Adipocyte (in vitro differentiated cells): ENCODE data around the gene NSUN7.
"Not testable (repeated sequence)": the region's sequence is repeated elsewhere in the genome, so short reads cannot be mapped to it uniquely, and the experiment has no call there.

Experiments used
- DNase-seq: peaks from one replicate; pipeline ENCODE4 v3.0.0-alpha.2; 2015; ENCODE audit warnings: low read depth
- H3K27me3 ChIP-seq: replicated peaks from 2 replicates; pipeline ENCODE4 v1.7.0; 2013; ENCODE audit warnings: mild to moderate bottlenecking, low read length, moderate library complexity; ENCODE audit not compliant: control insufficient read depth, insufficient read depth
- H3K36me3 ChIP-seq: 2 replicates; pipeline ENCODE4 v1.7.0; 2013; ENCODE audit warnings: low read length, mild to moderate bottlenecking, moderate library complexity; ENCODE audit not compliant: control insufficient read depth, insufficient read depth, severe bottlenecking
- H3K4me1 ChIP-seq: 2 replicates; pipeline ENCODE4 v1.7.0; 2013; ENCODE audit warnings: mild to moderate bottlenecking, low read length, moderate library complexity; ENCODE audit not compliant: control insufficient read depth, insufficient read depth
- H3K4me3 ChIP-seq: 2 replicates; pipeline ENCODE4 v1.7.0; 2013; ENCODE audit warnings: mild to moderate bottlenecking, low read length, moderate library complexity
- H3K9ac ChIP-seq: 2 replicates; pipeline ENCODE4 v1.7.0; 2013; ENCODE audit warnings: mild to moderate bottlenecking, low read length, moderate library complexity
- H3K9me3 ChIP-seq: 2 replicates; pipeline ENCODE4 v1.7.0; 2013; ENCODE audit warnings: mild to moderate bottlenecking, low read length, moderate library complexity; ENCODE audit not compliant: control insufficient read depth

Gene NSUN7

DNA sequence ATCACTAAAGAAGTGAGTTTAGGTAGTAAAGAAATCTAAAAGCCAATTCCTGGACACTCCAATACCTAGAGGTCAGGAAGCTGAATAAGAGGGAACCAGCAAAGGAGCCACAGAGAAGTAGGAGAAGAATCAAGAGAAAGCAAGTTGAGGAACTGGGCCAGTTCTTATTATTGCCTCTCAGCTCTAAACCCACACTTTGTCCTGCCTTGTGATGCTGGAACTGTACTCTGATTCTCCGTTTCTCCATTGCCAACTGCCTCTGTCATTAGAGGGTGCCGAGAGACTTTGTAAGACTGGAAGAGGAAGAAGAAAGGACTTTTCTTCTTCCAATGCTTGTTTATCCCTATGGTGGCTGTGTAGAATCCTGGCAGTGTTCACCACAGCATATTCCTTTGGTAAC lies 38.6 kb downstream of the NSUN7 start:
- no peak for DNase-seq
- H3K27me3 ChIP-seq = peaks cover 7% of the 10 kb centered on the region
- H3K9ac ChIP-seq = no peak overlapping the region
- no peaks in the 10 kb centered on the region for H3K4me1 ChIP-seq
- no peaks in the 10 kb centered on the region for H3K9me3 ChIP-seq
- H3K36me3 ChIP-seq = no peaks in the 10 kb centered on the region
- no peak overlapping the region for H3K4me3 ChIP-seq

DNA sequence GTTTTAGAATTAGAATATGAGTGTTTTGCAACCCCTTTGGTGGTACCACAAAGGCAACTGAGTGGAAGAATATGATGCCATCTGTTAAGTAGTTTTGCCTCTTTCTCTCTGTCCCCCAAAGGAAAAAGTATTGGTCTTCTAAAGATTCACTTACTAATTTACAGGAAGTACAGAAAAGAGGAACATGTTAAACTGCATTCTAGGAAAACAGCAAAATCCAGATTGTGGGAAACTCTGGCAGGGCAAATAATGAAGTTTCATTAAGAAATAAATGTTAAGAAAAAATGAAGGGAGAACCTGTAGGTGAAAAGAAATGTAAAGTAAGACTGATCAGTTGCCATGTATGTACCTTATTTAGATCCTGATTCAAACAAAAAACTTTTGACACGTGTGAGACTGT lies 39.3 kb downstream of the NSUN7 start:
- Histone ChIP-seq H3K27me3 (peaks cover 7% of the 10 kb centered on the region), H3K4me3 (no peak overlapping the region), H3K9ac (no peak overlapping the region), H3K4me1 (no peaks in the 10 kb centered on the region), H3K36me3 (no peaks in the 10 kb centered on the region), H3K9me3 (no peaks in the 10 kb centered on the region)
- DNase-seq = no peak

DNA sequence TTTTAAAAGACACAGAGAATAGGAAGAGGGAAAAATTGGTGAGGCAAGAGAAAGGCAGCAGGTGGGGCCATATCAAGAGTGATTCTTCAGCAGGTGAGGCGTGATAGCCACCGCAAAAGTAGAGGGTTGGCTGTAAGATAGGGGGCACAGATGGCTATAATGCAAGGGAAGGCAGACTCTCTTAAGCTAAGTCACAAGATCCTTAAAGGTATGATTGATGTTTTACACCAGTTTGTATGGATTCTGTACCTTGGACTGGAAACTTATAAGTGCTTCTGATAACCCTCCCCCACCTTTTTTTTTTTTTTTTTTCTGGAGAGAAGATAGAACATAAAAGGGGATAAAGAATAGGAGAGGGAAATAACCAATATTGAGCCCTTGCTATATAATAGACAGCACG lies 40.0 kb downstream of the NSUN7 start:
- DNase-seq = no peak
- no peak overlapping the region for H3K9ac ChIP-seq
- no peaks in the 10 kb centered on the region for H3K4me1 ChIP-seq
- no peak overlapping the region for H3K4me3 ChIP-seq
- H3K27me3 ChIP-seq = peaks cover 7% of the 10 kb centered on the region
- H3K36me3 ChIP-seq = no peaks in the 10 kb centered on the region
- H3K9me3 ChIP-seq = no peaks in the 10 kb centered on the region

DNA sequence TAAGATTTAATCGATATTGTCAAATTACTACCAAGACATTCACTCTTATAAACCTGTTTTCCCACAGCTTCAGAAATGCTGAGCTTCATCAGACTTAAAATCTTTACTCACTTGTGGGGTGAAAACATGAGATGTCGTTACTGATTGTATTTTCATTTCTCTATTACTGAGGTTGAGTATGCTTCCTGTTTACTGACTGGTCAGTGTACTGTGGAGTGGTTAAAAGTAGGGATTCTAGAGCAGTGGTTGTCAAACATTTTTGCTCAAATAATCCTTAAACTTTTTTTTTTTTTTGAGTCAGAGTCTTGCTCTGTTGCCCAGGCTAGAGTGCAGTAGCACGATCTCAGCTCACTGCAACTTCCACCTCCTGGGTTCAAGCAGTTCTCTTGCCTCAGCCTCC lies 50.3 kb downstream of the NSUN7 start:
- H3K9ac ChIP-seq = no peak overlapping the region
- H3K36me3 ChIP-seq = no peaks in the 10 kb centered on the region
- no peak for DNase-seq
- no peak overlapping the region for H3K4me3 ChIP-seq
- no peaks in the 10 kb centered on the region for H3K9me3 ChIP-seq
- no peaks in the 10 kb centered on the region for H3K4me1 ChIP-seq
- H3K27me3 ChIP-seq = no peaks in the 10 kb centered on the region

DNA sequence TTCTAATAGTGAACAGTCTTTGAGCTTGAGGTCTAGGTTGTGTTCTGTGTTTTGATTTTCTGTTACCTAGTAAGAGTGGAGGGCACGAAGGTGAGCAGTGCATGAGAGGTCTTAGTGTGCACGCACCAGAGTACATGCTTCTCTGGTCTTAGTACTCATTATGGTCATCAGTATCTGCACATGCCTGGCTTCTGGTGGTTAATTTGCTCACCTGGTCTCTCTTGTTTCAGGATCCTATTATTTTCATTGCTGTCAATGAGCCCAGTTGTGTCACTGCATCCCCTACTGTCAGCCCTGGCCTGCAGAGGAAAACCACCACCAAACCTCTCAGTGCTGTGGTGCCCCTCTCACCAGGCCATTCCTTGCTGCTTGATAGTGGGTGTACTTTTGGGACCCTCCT lies 54.8 kb downstream of the NSUN7 start:
- H3K27me3 ChIP-seq = no peaks in the 10 kb centered on the region
- no peak overlapping the region for H3K4me3 ChIP-seq
- H3K9me3 ChIP-seq = no peaks in the 10 kb centered on the region
- H3K36me3 ChIP-seq = no peaks in the 10 kb centered on the region
- H3K9ac ChIP-seq = no peak overlapping the region
- H3K4me1 ChIP-seq = no peaks in the 10 kb centered on the region
- DNase-seq = no peak

DNA sequence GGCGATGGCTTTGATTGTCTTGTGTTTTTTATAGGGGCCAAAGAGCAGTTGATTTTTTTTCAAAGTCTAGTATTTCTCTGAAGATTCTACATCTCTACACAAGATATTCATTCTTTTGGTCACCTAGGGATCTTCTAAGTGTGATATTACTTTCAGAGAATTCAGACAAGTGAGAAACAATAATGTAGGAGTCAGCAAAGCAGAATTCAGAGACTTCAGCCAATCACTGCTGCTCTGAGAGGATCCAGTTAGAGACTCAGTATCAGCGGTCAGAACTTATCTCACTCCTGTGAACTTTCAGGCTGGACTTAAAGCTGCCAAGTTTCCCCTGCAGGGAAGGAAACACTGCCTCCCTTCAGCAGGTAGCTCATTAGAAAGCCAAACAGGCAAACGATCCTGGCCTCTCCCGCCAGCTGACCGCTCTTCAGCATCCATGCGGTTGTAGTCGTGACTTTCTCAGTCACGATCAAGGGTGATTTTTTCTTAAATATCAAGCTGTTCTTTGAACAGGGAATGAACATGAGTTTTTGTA lies 59.2 kb downstream of the NSUN7 start:
- H3K36me3 ChIP-seq = peaks cover 11% of the 10 kb centered on the region
- H3K9ac ChIP-seq = no peak overlapping the region
- no peak for DNase-seq
- no peaks in the 10 kb centered on the region for H3K9me3 ChIP-seq
- no peaks in the 10 kb centered on the region for H3K27me3 ChIP-seq
- H3K4me3 ChIP-seq = no peak overlapping the region
- H3K4me1 ChIP-seq = peaks cover 9% of the 10 kb centered on the region

DNA sequence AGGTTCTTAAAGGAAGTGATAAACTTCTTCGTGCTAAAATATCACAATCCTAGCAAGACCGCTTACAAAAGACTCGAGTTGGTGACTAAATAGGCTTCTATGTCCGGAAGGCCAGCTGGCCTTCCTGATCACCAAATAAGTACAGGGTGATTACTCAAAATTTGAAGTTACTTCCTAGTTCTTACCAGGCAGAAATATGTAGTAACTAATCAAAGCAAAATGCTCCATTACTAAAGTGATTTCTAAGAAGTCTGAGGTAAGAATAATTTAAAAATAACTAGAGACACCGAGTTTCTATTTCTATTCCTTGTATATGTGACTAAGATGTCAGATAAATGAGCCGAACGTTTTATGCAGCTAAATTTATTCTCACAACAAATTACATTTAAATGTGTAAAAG lies 62.2 kb downstream of the NSUN7 start:
- Histone ChIP-seq H3K27me3 (no peaks in the 10 kb centered on the region), H3K4me3 (no peak overlapping the region), H3K36me3 (peaks cover 33% of the 10 kb centered on the region), H3K9me3 (no peaks in the 10 kb centered on the region), H3K9ac (no peak overlapping the region), H3K4me1 (peaks cover 9% of the 10 kb centered on the region)
- peak; percentile 2 for DNase-seq

DNA sequence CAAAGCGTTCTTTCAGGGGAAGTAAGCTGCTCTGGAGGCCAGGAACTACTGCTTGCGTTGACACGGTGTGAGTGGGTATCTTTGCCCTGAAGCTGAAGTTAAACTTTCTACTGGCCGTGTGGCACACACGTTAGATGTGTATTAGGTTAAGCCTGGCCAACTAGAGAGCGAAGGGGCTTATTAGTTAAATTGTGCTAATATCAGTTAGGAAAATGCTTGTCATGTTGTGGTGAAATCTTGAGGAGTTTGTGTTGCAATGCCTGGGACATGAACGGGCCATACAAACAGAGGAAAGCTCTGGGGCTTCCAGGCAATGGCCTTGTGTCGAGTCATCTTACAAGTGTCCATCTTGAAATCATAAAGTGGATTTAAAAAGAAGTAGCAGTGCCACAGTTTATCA lies 62.6 kb downstream of the NSUN7 start:
- Histone ChIP-seq H3K27me3 (no peaks in the 10 kb centered on the region), H3K36me3 (peaks cover 33% of the 10 kb centered on the region), H3K9ac (no peak overlapping the region), H3K9me3 (no peaks in the 10 kb centered on the region), H3K4me1 (peaks cover 9% of the 10 kb centered on the region), H3K4me3 (no peak overlapping the region)
- DNase-seq = peak; percentile 3

DNA sequence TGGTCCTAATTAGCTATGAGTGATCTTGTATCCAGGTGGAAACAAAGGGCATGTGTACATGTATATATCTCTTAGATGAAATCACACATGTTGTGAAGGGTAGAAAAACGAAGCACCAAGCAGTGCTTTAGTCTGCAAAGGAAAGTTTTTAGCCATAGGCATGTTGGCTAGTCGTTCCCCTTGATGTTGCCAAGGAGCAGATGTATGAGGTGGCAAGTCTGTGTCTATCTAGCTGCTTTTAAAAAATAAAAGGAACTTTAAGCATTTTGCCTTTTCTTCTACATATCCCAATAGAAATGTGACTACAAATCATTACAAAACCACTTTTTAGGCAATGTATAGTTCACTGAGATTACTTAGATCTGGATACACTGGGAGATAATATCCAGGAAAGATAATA lies 63.1 kb downstream of the NSUN7 start:
- no peak for DNase-seq
- no peaks in the 10 kb centered on the region for H3K9me3 ChIP-seq
- H3K27me3 ChIP-seq = no peaks in the 10 kb centered on the region
- H3K4me3 ChIP-seq = no peak overlapping the region
- H3K4me1 ChIP-seq = peaks cover 9% of the 10 kb centered on the region
- peaks cover 33% of the 10 kb centered on the region for H3K36me3 ChIP-seq
- no peak overlapping the region for H3K9ac ChIP-seq

DNA sequence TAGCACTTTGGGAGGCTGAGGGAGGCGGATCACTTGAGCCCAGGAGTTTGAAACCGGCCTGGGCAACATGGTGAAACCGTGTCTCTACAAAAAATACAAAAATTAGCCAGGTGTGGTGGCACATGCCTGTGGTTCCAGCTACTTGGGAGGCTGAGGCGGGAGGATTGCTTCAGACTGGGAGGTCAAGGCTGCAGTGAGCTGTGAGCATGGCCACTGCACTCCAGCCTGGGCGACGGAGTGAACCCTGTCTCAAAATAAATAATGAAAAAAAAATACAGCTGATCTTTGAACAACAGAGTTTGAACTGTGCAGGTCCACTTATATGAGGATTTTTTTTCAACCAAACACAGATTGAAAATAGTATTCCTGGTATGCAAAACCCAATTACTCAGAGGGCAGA lies 67.4 kb downstream of the NSUN7 start:
- H3K4me1 ChIP-seq, H3K4me3 ChIP-seq, H3K27me3 ChIP-seq, H3K9ac ChIP-seq, H3K9me3 ChIP-seq, DNase-seq: not testable (repeated sequence)
- peaks cover 46% of the 10 kb centered on the region for H3K36me3 ChIP-seq

DNA sequence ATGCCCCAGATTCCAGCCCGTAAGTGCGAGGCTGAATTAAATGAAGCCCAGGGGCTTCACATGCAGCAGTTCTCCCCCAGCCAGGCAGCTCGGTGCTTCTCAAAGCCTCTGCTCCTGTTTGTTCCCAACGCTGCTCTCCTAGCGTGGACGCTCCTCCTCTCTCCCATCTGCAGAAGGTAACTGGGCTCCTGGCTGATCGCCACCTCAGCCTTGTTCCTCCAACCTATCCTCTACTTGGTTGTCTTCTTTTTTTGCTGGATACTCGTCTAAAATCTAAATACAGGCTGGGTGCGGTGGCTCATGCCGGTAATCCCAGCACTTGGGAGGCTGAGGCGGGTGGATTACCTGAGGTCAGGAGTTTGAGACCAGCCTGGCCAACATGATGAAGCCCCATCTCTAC lies 70.3 kb downstream of the NSUN7 start:
- Histone ChIP-seq H3K9ac (no peak overlapping the region), H3K4me1 (no peaks in the 10 kb centered on the region), H3K9me3 (no peaks in the 10 kb centered on the region), H3K27me3 (no peaks in the 10 kb centered on the region), H3K4me3 (no peak overlapping the region), H3K36me3 (peaks cover 50% of the 10 kb centered on the region)
- DNase-seq = no peak

DNA sequence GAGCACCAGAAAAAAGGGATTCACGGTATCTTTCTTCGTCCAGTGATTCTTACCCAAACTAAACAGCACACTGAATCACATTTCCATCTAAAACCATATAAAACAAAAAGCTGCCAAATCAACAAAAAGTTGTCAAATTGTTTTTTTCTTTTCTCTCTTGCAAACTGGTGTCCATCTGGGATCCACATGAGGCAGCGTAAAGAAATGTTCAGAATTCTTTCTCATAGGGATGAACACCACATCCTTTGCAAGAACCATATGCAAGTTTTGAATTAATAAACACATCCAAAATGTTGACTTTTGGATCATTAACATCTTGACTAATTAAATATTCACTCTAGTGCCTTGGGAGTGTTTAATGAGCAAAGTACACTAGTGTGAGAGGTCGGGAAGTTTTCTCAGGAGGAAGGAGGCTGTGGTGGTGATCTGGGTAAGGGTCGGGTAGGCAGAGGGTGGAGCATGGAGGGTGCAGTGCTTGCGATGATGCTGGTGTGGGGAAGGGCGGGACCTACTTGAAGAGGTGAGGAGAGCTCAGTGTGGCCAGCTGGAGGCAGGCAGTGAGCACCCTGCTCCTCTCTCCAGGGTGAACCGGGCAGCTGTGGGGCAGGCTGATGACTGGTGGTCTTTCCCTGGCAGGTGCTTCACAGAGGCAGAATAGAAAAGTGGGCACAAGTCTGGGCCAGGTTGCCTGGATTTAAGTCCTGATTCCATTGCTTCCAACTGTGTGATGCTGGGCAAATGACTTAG lies 72.8 kb downstream of the NSUN7 start:
- H3K4me1 ChIP-seq = no peaks in the 10 kb centered on the region
- no peaks in the 10 kb centered on the region for H3K27me3 ChIP-seq
- no peak overlapping the region for H3K4me3 ChIP-seq
- peaks cover 63% of the 10 kb centered on the region for H3K36me3 ChIP-seq
- H3K9me3 ChIP-seq = no peaks in the 10 kb centered on the region
- no peak for DNase-seq
- no peak overlapping the region for H3K9ac ChIP-seq
